Urinary bladder (tissue), 4 donors: ENCODE measurements around the gene PTPRN2. TPM values are rescaled to one million over a fixed set of nuclear protein-coding genes. Genes with fewer than 3 reads are reported as not detected.
"Not testable (repeated sequence)": the region's sequence is repeated elsewhere in the genome, so short reads cannot be mapped to it uniquely, and the experiment has no call there.

Source experiments
- DNase-seq: peaks from one replicate; pipeline ENCODE4 v3.0.0-alpha.2; 2015; ENCODE audit errors: extremely low spot score
- H3K27ac ChIP-seq: one replicate; pipeline ENCODE4 v1.5.1; 2013; ENCODE audit warnings: low read depth, mild to moderate bottlenecking, moderate library complexity
- H3K36me3 ChIP-seq: one replicate; pipeline ENCODE4 v1.6.1; 2013; ENCODE audit warnings: mild to moderate bottlenecking, moderate library complexity; ENCODE audit not compliant: insufficient read depth
- H3K4me1 ChIP-seq: one replicate; pipeline ENCODE4 v1.6.1; 2013; ENCODE audit warnings: mild to moderate bottlenecking, moderate library complexity; ENCODE audit not compliant: insufficient read depth
- H3K4me3 ChIP-seq: one replicate; pipeline ENCODE4 v1.5.1; 2013; ENCODE audit warnings: low read depth, low read length
- WGBS: extraction: QIAGEN DNeasy Blood & Tissue Kit; methylation state at CpG from one replicate; pipeline ENCODE4 v1.1.7; 2013; 5-methylcytosine and 5-hydroxymethylcytosine counted together
- polyA plus RNA-seq: library from polyadenylated mRNA; stranded (reverse); fragments of 200-250 nt; gene quantifications from one replicate; pipeline ENCODE4 v1.2.3, GENCODE V29; 2013
- small RNA-seq: library from RNA; depleted of rRNA; stranded (forward); fragments of <200 nt; gene quantifications from one replicate; pipeline ENCODE3, GENCODE V24; 2014
- total RNA-seq: library from RNA; depleted of rRNA; stranded (reverse); fragments of >200 nt; gene quantifications from one replicate; pipeline ENCODE4 v1.2.3, GENCODE V29; 2014
- donor health status: healthy with polysubstance abuse.
- donor health status: healthy.

The PTPRN2 gene
- total and polyA plus RNA-seq, 2 donors, result 2.8 to 4.4 TPM

GRCh38 chr7:157497744-157498651 is 1089.6 kb downstream of the PTPRN2 start:
- no peak for DNase-seq
- Histone ChIP-seq H3K4me3 (no peak overlapping the region), H3K4me1 (no peaks in the 10 kb centered on the region), H3K36me3 (no peaks in the 10 kb centered on the region), H3K27ac (no peak overlapping the region)
- WGBS, result 79% methylated on average over 33 of the region's 33 CpGs

DNA sequence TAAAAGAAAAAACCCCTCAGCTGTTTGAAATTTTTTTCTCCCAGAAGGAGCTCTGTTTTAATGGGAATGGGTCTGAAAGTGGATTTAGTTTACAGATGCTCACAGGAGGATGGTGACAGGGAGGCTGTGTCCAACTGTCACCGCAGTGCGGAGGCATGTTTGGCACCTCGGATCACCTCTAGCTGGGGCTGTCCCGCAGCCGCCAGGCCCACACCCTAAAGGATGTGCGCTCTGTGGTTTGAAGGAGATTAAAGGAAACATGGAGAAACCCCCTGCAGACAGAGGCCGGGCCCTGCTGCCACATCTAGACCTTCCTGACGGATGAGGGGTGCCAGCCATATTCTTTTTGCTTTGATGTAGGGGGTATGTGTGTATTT is 1090.3 kb downstream of the PTPRN2 start:
- 78% methylated on average over 8 of the region's 8 CpGs for WGBS
- Histone ChIP-seq H3K27ac (no peak overlapping the region), H3K4me3 (no peak overlapping the region), H3K4me1 (no peaks in the 10 kb centered on the region), H3K36me3 (no peaks in the 10 kb centered on the region)
- DNase-seq, result no peak

- DNase-seq, result no peak
These were observed 1091.0 kb downstream of the PTPRN2 start for GRCh38 chr7:157496416-157497275.

DNA sequence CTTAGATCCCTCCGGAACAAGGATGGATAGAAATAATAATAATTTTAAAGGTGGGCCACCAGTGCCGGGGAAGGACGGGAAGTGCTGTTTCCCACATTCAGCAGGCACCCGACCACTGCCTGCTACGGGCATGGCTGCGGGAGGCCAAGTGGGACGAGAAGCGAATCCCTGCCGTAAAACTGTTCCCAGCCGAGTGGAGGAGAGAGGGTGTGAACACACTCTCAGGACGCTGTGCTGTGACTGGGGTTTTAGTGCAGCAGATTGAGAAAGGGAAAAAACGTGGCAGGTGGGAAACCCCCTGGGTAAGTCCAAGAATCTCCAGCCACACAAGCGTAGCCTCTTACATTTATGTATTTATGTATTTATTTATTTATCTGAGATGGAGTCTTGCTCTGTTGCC is 1092.0 kb downstream of the PTPRN2 start:
- no peak overlapping the region for H3K4me3 ChIP-seq
- H3K36me3 ChIP-seq, result no peaks in the 10 kb centered on the region
- H3K4me1 ChIP-seq, result no peaks in the 10 kb centered on the region
- H3K27ac ChIP-seq, result no peak overlapping the region
- 50% methylated on average over 13 of the region's 13 CpGs for WGBS
- DNase-seq, result no peak

More at GRCh38 chr7:157496416-157497275, 1091.0 kb downstream of the PTPRN2 start:
- no peak overlapping the region for H3K27ac ChIP-seq
- H3K36me3 ChIP-seq, result no peaks in the 10 kb centered on the region
- no peaks in the 10 kb centered on the region for H3K4me1 ChIP-seq
- 67% methylated on average over 31 of the region's 31 CpGs for WGBS
- H3K4me3 ChIP-seq, result no peak overlapping the region

DNA sequence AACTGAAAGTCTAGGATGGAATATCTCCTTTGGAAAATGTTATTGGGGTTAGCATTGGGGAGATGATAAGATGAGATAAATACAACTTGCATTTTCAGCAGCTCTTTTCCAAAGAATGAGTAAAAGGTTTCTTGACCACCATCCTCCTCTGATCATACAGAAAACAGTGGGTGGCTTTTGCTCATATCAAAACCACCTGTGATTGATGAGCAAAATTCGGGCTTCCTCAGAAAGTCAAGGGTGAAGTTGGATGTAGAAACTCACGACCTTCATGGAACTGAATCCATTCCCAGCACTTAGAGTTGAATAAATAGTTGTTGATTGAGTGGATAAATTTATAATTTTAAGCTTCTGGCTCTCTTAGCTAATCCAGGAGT is 1092.5 kb downstream of the PTPRN2 start:
- DNase-seq, result no peak
- H3K4me3 ChIP-seq, result no peak overlapping the region
- 60% methylated on average over 2 of the region's 2 CpGs for WGBS
- no peak overlapping the region for H3K27ac ChIP-seq
- no peaks in the 10 kb centered on the region for H3K36me3 ChIP-seq
- H3K4me1 ChIP-seq, result no peaks in the 10 kb centered on the region

DNA sequence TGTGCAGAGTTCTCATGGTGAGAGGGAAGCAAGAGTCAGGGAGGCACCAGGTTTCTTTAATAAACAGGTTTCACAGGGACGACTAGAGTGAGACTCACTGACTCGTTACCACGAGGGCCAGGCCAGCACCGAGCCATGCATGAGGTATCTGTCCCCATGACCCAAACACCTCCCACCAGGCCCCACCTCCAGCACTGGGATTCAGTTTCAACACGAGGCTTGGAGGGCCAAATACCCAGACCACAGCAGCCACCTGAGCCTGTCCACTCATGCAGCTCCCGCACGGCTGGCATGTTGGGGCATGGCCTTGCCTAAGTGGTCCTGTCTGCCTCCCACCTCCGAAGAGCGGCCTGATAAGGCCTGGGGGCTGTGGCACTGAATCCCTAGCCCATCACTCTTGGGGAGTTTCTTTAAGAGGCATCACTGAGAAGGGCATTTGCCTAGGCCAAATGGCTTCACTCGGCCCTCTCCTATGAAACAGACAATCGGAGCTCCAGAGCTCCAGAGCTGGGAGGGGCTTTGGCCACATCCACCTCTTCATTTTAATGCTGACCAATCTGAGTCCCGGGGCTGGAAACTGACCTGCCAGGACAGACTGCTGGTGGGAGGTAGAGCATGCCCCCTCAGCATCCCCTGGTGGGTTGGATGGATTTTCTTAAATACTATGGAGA is 1093.0 kb downstream of the PTPRN2 start:
- Histone ChIP-seq H3K4me3 (no peak overlapping the region), H3K36me3 (no peaks in the 10 kb centered on the region), H3K4me1 (no peaks in the 10 kb centered on the region), H3K27ac (no peak overlapping the region)
- no peak for DNase-seq
- 68% methylated on average over 12 of the region's 12 CpGs for WGBS

DNA sequence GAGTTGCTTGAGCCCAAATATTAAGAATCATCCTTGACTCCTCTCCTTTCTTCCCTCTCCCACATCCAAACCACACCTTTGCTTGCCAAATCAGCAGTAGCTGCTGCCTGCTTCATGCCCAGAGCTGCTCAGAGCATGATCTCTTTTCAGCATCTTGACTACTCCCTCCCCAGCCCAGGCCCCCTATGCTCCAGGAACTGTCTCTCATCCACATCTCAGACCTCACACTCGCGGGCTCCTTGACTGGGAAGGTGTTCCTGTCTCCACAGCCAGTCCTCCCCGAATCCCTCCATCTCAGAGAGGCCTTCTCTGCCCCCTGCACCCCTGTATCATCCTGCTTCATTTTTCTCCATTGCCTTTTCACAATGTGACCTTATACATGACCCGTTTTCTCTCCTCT is 1093.8 kb downstream of the PTPRN2 start:
- 80% methylated on average over 4 of the region's 4 CpGs for WGBS

DNA sequence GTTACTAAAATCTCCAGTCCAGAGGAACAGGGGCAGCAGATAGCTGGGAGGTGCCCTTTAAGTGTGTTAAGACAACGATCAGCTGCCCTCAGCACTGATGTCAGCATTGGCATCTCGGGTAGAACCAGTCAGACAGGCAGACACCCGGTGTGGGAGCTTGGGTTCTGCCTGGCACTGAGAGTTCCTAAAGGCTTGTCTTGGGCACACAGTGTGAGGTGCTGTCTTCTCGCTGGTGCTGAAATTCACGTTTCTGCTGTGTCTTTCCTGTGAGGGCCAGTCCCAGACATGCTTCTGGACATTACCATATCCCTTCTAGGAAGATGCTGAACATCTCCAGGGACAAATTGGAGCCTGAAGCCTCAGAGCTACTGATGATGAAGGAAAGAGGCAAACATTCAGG is 1094.6 kb downstream of the PTPRN2 start:
- 44% methylated on average over 5 of the region's 5 CpGs for WGBS
- no peaks in the 10 kb centered on the region for H3K36me3 ChIP-seq
- no peak for DNase-seq
- no peaks in the 10 kb centered on the region for H3K4me1 ChIP-seq
- no peak overlapping the region for H3K4me3 ChIP-seq
- no peak overlapping the region for H3K27ac ChIP-seq

More for the DNA sequence above, 1093.8 kb downstream of the PTPRN2 start:
- no peak for DNase-seq
- Histone ChIP-seq H3K4me1 (no peaks in the 10 kb centered on the region), H3K27ac (no peak overlapping the region), H3K4me3 (no peak overlapping the region), H3K36me3 (no peaks in the 10 kb centered on the region)

DNA sequence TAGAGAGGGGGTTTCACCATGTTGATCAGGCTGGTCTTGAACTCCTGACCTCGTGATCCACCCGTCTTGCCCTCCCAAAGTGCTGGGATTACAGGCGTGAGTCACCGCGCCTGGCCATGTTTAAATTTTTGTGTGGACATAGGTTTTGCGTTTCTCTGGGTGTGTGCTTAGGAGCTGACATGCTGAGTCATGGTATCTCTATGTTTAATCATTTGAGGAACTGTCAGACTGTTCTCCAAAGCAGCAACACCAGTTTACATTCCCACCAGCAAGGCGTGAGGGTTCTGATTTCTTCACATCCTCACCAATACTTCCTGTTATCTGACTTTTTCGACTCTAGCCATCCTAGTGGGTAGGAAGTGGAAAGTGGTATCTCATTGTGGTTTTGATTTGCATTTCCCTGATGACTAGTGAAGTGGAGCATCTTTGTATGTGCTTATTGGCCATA is 1097.1 kb downstream of the PTPRN2 start:
- no peaks in the 10 kb centered on the region for H3K4me1 ChIP-seq
- H3K36me3 ChIP-seq, result no peaks in the 10 kb centered on the region
- no peak overlapping the region for H3K27ac ChIP-seq
- DNase-seq, result no peak
- no peak overlapping the region for H3K4me3 ChIP-seq
- WGBS, result 71% methylated on average over 8 of the region's 8 CpGs

DNA sequence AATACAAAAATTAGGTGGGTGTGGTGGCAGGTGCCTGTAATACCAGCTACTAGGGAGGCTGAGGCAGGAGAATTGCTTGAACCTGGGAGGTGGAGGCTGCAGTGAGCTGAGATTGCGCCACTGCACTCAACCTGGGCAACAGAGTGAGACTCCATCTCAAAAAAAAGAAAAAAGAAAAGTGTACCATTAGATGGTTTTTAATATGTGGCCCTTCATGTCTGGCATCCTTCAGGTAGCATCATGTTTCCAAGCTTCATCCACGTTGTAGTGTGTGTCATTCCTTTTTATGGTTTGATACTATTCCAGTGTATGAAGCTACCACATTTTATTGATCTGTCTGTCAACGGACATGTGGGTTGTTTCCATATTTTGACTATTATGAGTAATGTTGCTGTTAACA is 1097.8 kb downstream of the PTPRN2 start:
- DNase-seq, H3K4me3 ChIP-seq, H3K36me3 ChIP-seq, H3K27ac ChIP-seq, H3K4me1 ChIP-seq: not testable (repeated sequence)
- WGBS, result 87% methylated on average over 3 of the region's 3 CpGs

Small RNA genes lying within 50 kb of the gene (small RNA-seq; reads per million reads assigned to genes)
- not detected for gene MIR153-2
- gene MIR5707, result not detected
- gene MIR595, result not detected
- not detected for gene THAP5P1

Other genes starting within 250 kb of the PTPRN2 start
- 24.3 TPM for gene NCAPG2, start 117.0 kb upstream of the PTPRN2 start, total RNA-seq
- 6.4 TPM for gene NCAPG2, start 117.0 kb upstream of the PTPRN2 start, polyA plus RNA-seq
- gene ESYT2, start 241.7 kb upstream of the PTPRN2 start, total RNA-seq, result 106 TPM
- 61.5 TPM for gene ESYT2, start 241.7 kb upstream of the PTPRN2 start, polyA plus RNA-seq